DOHH2 (cell line): Measurements from ENCODE around the gene ITPR1.

Source experiments
- H3F3A ChIP-seq: fragments of 200-600 bp; sonication (generic), shearing (Covaris generic); 2 replicates; pipeline ENCODE4 v1.6.0; 2016; ENCODE audit warnings: antibody characterized with exemption, mild to moderate bottlenecking; ENCODE audit not compliant: control insufficient read depth, insufficient read depth
- H3K27ac ChIP-seq: fragments of 200-600 bp; sonication (generic); 2 replicates; pipeline ENCODE4 v1.5.1; 2014; ENCODE audit warnings: low read depth, mild to moderate bottlenecking, low read length, moderate library complexity
- H3K27me3 ChIP-seq: fragments of 200-600 bp; sonication (generic); 2 replicates; pipeline ENCODE4 v1.6.1; 2014; ENCODE audit warnings: mild to moderate bottlenecking, low read length, mixed read lengths; ENCODE audit not compliant: control insufficient read depth
- H3K36me3 ChIP-seq: fragments of 200-600 bp; sonication (generic); 2 replicates; pipeline ENCODE4 v1.6.1; 2014; ENCODE audit warnings: mild to moderate bottlenecking, low read length, moderate library complexity, mixed read lengths; ENCODE audit not compliant: control insufficient read depth
- H3K4me1 ChIP-seq: fragments of 200-600 bp; sonication (generic); 2 replicates; pipeline ENCODE4 v1.6.1; 2014; ENCODE audit warnings: mild to moderate bottlenecking, low read length, mixed read lengths; ENCODE audit not compliant: control insufficient read depth
- H3K4me2 ChIP-seq: fragments of 200-600 bp; sonication (generic); 2 replicates; pipeline ENCODE4 v1.6.0; 2014; ENCODE audit warnings: mild to moderate bottlenecking, low read length, moderate library complexity
- H3K4me3 ChIP-seq: fragments of 200-600 bp; sonication (generic); 2 replicates; pipeline ENCODE4 v1.5.1; 2014; ENCODE audit warnings: mild to moderate bottlenecking, low read length, mixed read lengths
- H3K79me2 ChIP-seq: fragments of 200-600 bp; sonication (generic); 2 replicates; pipeline ENCODE4 v1.6.1; 2014; ENCODE audit warnings: mild to moderate bottlenecking, low read length, mixed read lengths; ENCODE audit not compliant: control insufficient read depth
- H3K9me2 ChIP-seq: fragments of 200-600 bp; sonication (generic); replicated peaks from 2 replicates; pipeline ENCODE4 v1.6.1; 2014; ENCODE audit warnings: mild to moderate bottlenecking, low read length, mixed read lengths; ENCODE audit not compliant: control insufficient read depth
- H3K9me3 ChIP-seq: fragments of 200-600 bp; sonication (generic); 2 replicates; pipeline ENCODE4 v1.6.1; 2014; ENCODE audit warnings: antibody characterized with exemption, low read length, mixed read lengths; ENCODE audit not compliant: control insufficient read depth, insufficient read depth
- H4K20me1 ChIP-seq: fragments of 200-600 bp; sonication (generic); 2 replicates; pipeline ENCODE4 v1.6.0; 2014; ENCODE audit warnings: low read depth, mild to moderate bottlenecking, antibody characterized with exemption, low read length, moderate library complexity; ENCODE audit not compliant: control insufficient read depth, insufficient read depth
- CTCF ChIP-seq: fragments of 200-600 bp; sonication (generic); IDR thresholded peaks from one replicate; pipeline ENCODE4 v1.5.1; 2014; ENCODE audit warnings: antibody characterized with exemption, mild to moderate bottlenecking, low read depth, low read length; ENCODE audit not compliant: poor library complexity, severe bottlenecking
- EZH2phosphoT487 ChIP-seq: fragments of 200-600 bp; sonication (generic); IDR thresholded peaks from 2 replicates; pipeline ENCODE4 v1.6.1; 2017; ENCODE audit warnings: borderline replicate concordance, mild to moderate bottlenecking, antibody characterized with exemption, low read length, moderate library complexity, mixed read lengths

The ITPR1 gene

GRCh38 chr3:4835616-4836043 lies 342.5 kb downstream of the ITPR1 start:
- H3K9me3 ChIP-seq = no peaks in the 10 kb centered on the region
- no peaks in the 10 kb centered on the region for H3K9me2 ChIP-seq
- H3K4me3 ChIP-seq = no peak overlapping the region
- H4K20me1 ChIP-seq = no peaks in the 10 kb centered on the region; the same call in 1 of the 2 replicates
- H3K27me3 ChIP-seq = no peaks in the 10 kb centered on the region
- no peak overlapping the region for H3K4me2 ChIP-seq
- TF ChIP-seq CTCF = no peak
- TF ChIP-seq EZH2phosphoT487 = no peak
- H3K4me1 ChIP-seq = peaks cover 10% of the 10 kb centered on the region
- H3K27ac ChIP-seq = no peak overlapping the region
- H3K36me3 ChIP-seq = peaks cover 7% of the 10 kb centered on the region; the same call in 1 of the 2 replicates
- no peaks in the 10 kb centered on the region for H3F3A ChIP-seq
- no peaks in the 10 kb centered on the region for H3K79me2 ChIP-seq

- TF ChIP-seq EZH2phosphoT487 (no peak), CTCF (no peak)
- peaks cover under 1% of the 10 kb centered on the region for H3K4me1 ChIP-seq
- no peaks in the 10 kb centered on the region for H3K27me3 ChIP-seq
- peaks cover 7% of the 10 kb centered on the region; the same call in 1 of the 2 replicates for H3K36me3 ChIP-seq
- no peak overlapping the region for H3K27ac ChIP-seq
- H3K4me3 ChIP-seq = no peak overlapping the region
- no peaks in the 10 kb centered on the region for H3K9me2 ChIP-seq
- H3K4me2 ChIP-seq = no peak overlapping the region
- no peaks in the 10 kb centered on the region for H3K79me2 ChIP-seq
- no peaks in the 10 kb centered on the region for H3K9me3 ChIP-seq
- no peaks in the 10 kb centered on the region; the same call in 1 of the 2 replicates for H4K20me1 ChIP-seq
- H3F3A ChIP-seq = no peaks in the 10 kb centered on the region
These were observed 343.4 kb downstream of the ITPR1 start for GRCh38 chr3:4836516-4836915.

GRCh38 chr3:4837374-4837930 lies 344.3 kb downstream of the ITPR1 start:
- H3K4me2 ChIP-seq = no peak overlapping the region
- no peaks in the 10 kb centered on the region for H3K27me3 ChIP-seq
- H3K4me1 ChIP-seq = no peaks in the 10 kb centered on the region

More at GRCh38 chr3:4837374-4837930, 344.3 kb downstream of the ITPR1 start:
- Histone ChIP-seq H3F3A (no peaks in the 10 kb centered on the region), H3K9me3 (no peaks in the 10 kb centered on the region), H3K79me2 (no peaks in the 10 kb centered on the region), H3K4me3 (no peak overlapping the region), H4K20me1 (no peaks in the 10 kb centered on the region), H3K9me2 (no peaks in the 10 kb centered on the region), H3K36me3 (peaks cover 7% of the 10 kb centered on the region; the same call in 1 of the 2 replicates), H3K27ac (no peak overlapping the region)
- TF ChIP-seq EZH2phosphoT487 (no peak), CTCF (no peak)
